ENCODE data around the gene TMEM163.

GRCh38 chr2:134704173-134704572 is 14.6 kb downstream of the TMEM163 start:
- TF ChIP-seq CTCF (IDR thresholded peaks at IDR 0.05) (no peak), EZH2 (IDR thresholded peaks at IDR 0.05) (no peak)

Measured in neural progenitor cell (in vitro differentiated cells).